Activated CD8-positive, alpha-beta T cell treated with anti-CD3 and anti-CD28 coated beads for 36 hours (primary cell): Measurements from ENCODE around the gene SPATS2L. TPM values are rescaled to one million over a fixed set of nuclear protein-coding genes. Genes with fewer than 3 reads are reported as not detected.

Experiments
- ATAC-seq: fragments of 200-7000 bp; cut with Tn5 transposase; one replicate; pipeline ENCODE4 v1.10.0; 2021; ENCODE audit warnings: mild to moderate bottlenecking, moderate library complexity
- CTCF ChIA-PET: fragments of 350-600 bp; sonication (Branson Sonifier 250); formaldehyde crosslinking; loops from one replicate; lab custom pipeline; 2021; ENCODE audit warnings: antibody characterized with exemption; lab: Charles Lee
- POLR2A ChIA-PET: fragments of 350-600 bp; sonication (Branson Sonifier 250); formaldehyde crosslinking; loops from one replicate; lab custom pipeline; 2021; ENCODE audit warnings: antibody characterized with exemption; lab: Charles Lee
- DNase-seq: peaks from one replicate; pipeline ENCODE4 v3.0.0-alpha.2; 2020
- H3K27ac Mint-ChIP-seq: one replicate; pipeline ENCODE4 v1.8.0; 2021; ENCODE audit warnings: mild to moderate bottlenecking, mixed read lengths
- H3K27me3 Mint-ChIP-seq: one replicate; pipeline ENCODE4 v1.8.0; 2021; ENCODE audit warnings: mixed read lengths
- H3K36me3 Mint-ChIP-seq: one replicate; pipeline ENCODE4 v1.8.0; 2021; ENCODE audit warnings: low read depth, mixed read lengths
- H3K4me1 Mint-ChIP-seq: one replicate; pipeline ENCODE4 v1.8.0; 2021; ENCODE audit warnings: low read depth, mixed read lengths
- H3K4me3 Mint-ChIP-seq: one replicate; pipeline ENCODE4 v1.8.0; 2021; ENCODE audit warnings: mild to moderate bottlenecking, moderate library complexity, mixed read lengths
- H3K9me3 Mint-ChIP-seq: one replicate; pipeline ENCODE4 v1.8.0; 2021; ENCODE audit warnings: mixed read lengths
- CTCF ChIP-seq: fragments of 200-600 bp; IDR thresholded peaks from one replicate; pipeline ENCODE4 v1.8.0; 2022; ENCODE audit warnings: antibody characterized with exemption, mild to moderate bottlenecking
- intact Hi-C: fragments of 100-400 bp; cut with micrococcal nuclease; formaldehyde crosslinking; loops from one replicate; pipeline ENCODE4 v1.10.0; 2022
- total RNA-seq, 2 experiments: library from RNA; stranded (reverse); gene quantifications; one replicate each; pipeline ENCODE4 v1.2.3, GENCODE V29; 2021

The SPATS2L gene
- total RNA-seq, 2 experiments from 2014 or later: 5.7 to 9.0 TPM

- no peak for TF ChIP-seq CTCF
- no peaks in the 10 kb centered on the region for H3K9me3 Mint-ChIP-seq
- DNase-seq (no peak), ATAC-seq (no peak)
- peaks cover 7% of the 10 kb centered on the region for H3K4me1 Mint-ChIP-seq
- no peak overlapping the region for H3K4me3 Mint-ChIP-seq
- no peaks in the 10 kb centered on the region for H3K36me3 Mint-ChIP-seq
- no peaks in the 10 kb centered on the region for H3K27me3 Mint-ChIP-seq
- POLR2A ChIA-PET: no interaction called here
- H3K27ac Mint-ChIP-seq: no peak overlapping the region
- CTCF ChIA-PET: interaction anchor here (0.9 kb wide), 1 partner anchor 59 kb away, joined by 3 read pairs; no protein-coding TSS in a partner anchor
- intact Hi-C loops: no loop called here
Observed at GRCh38 chr2:200425026-200425821, 118.7 kb downstream of the SPATS2L start.

- ChIA-PET CTCF (no interaction called here), POLR2A (no interaction called here)
- no peak for DNase-seq
- Mint-ChIP-seq H3K27ac (no peak overlapping the region), H3K36me3 (no peaks in the 10 kb centered on the region), H3K27me3 (no peaks in the 10 kb centered on the region), H3K4me3 (no peak overlapping the region), H3K9me3 (no peaks in the 10 kb centered on the region), H3K4me1 (peaks cover 7% of the 10 kb centered on the region)
- no peak for TF ChIP-seq CTCF
- ATAC-seq: no peak
- intact Hi-C loops: no loop called here
Observed at GRCh38 chr2:200426754-200427153, 120.3 kb downstream of the SPATS2L start.

GRCh38 chr2:200428961-200429665 is 122.6 kb downstream of the SPATS2L start:
- Mint-ChIP-seq H3K27me3 (no peaks in the 10 kb centered on the region), H3K27ac (no peak overlapping the region), H3K4me1 (peaks cover 7% of the 10 kb centered on the region), H3K36me3 (no peaks in the 10 kb centered on the region), H3K9me3 (no peaks in the 10 kb centered on the region), H3K4me3 (no peak overlapping the region)
- ChIA-PET POLR2A (no interaction called here), CTCF (no interaction called here)
- intact Hi-C loops: no loop called here
- TF ChIP-seq CTCF: no peak
- no peak for DNase-seq
- ATAC-seq: no peak

- ATAC-seq: no peak
- ChIA-PET POLR2A (no interaction called here), CTCF (no interaction called here)
- no peaks in the 10 kb centered on the region for H3K27me3 Mint-ChIP-seq
- H3K36me3 Mint-ChIP-seq: no peaks in the 10 kb centered on the region
- intact Hi-C loops: no loop called here
- no peaks in the 10 kb centered on the region for H3K9me3 Mint-ChIP-seq
- peaks cover 7% of the 10 kb centered on the region for H3K4me1 Mint-ChIP-seq
- H3K4me3 Mint-ChIP-seq: no peak overlapping the region
- TF ChIP-seq CTCF: no peak
- H3K27ac Mint-ChIP-seq: no peak overlapping the region
- DNase-seq: no peak
Observed at GRCh38 chr2:200430017-200430416, 123.5 kb downstream of the SPATS2L start.
